ENCODE results near the gene HSPB9.

- no peak for TF ChIP-seq CTCF (IDR thresholded peaks at IDR 0.05; ENCODE audit: poor library complexity, severe bottlenecking)
- TF ChIP-seq POLR2AphosphoS5 (IDR thresholded peaks at IDR 0.05), result no peak
These were observed 4.2 kb downstream of the HSPB9 start for GRCh38 chr17:42126836-42127235.

Data from neural cell (in vitro differentiated cells).